Smooth muscle cell (in vitro differentiated cells): ENCODE results near the gene POC1B. TPM values are rescaled to one million over a fixed set of nuclear protein-coding genes. Genes with fewer than 3 reads are reported as not detected.

Source experiments
- DNase-seq: peaks from one replicate; lab custom pipeline; 2025; ENCODE audit not compliant: unreplicated experiment; lab: John Stamatoyannopoulos, UW
- H2AFZ ChIP-seq: fragments of 200-600 bp; sonication (generic); 2 replicates; pipeline ENCODE4 v1.6.0; 2016; ENCODE audit warnings: antibody characterized with exemption, low read depth, mild to moderate bottlenecking
- H3F3A ChIP-seq: fragments of 200-600 bp; sonication (generic); 2 replicates; pipeline ENCODE4 v1.6.0; 2017; ENCODE audit warnings: antibody characterized with exemption, low read depth
- H3K27ac ChIP-seq: fragments of 200-600 bp; sonication (generic); 2 replicates; pipeline ENCODE4 v1.5.1; 2016; ENCODE audit warnings: low read depth, mild to moderate bottlenecking
- H3K27me3 ChIP-seq: fragments of 200-600 bp; sonication (generic); 2 replicates; pipeline ENCODE4 v1.6.1; 2016; ENCODE audit warnings: low read depth, mild to moderate bottlenecking
- H3K36me3 ChIP-seq: fragments of 200-600 bp; sonication (generic); 2 replicates; pipeline ENCODE4 v1.5.1; 2016; ENCODE audit warnings: low read depth
- H3K4me1 ChIP-seq: fragments of 200-600 bp; sonication (generic); 2 replicates; pipeline ENCODE4 v1.5.1; 2016; ENCODE audit warnings: low read depth
- H3K4me2 ChIP-seq: fragments of 200-600 bp; sonication (generic); 2 replicates; pipeline ENCODE4 v1.6.0; 2016; ENCODE audit warnings: mild to moderate bottlenecking
- H3K4me3 ChIP-seq: fragments of 200-600 bp; sonication (generic); 2 replicates; pipeline ENCODE4 v1.5.1; 2016; ENCODE audit warnings: mild to moderate bottlenecking
- H3K79me2 ChIP-seq: fragments of 200-600 bp; sonication (generic); 2 replicates; pipeline ENCODE4 v1.6.0; 2016; ENCODE audit warnings: low read depth, mild to moderate bottlenecking
- H3K9ac ChIP-seq: fragments of 200-600 bp; sonication (generic); 2 replicates; pipeline ENCODE4 v1.6.0; 2016; ENCODE audit warnings: low read depth
- H3K9me3 ChIP-seq: fragments of 200-600 bp; sonication (generic); replicated peaks from 2 replicates; pipeline ENCODE4 v1.5.1; 2016; ENCODE audit warnings: low read depth
- H4K20me1 ChIP-seq: fragments of 200-600 bp; sonication (generic); 2 replicates; pipeline ENCODE4 v1.6.0; 2016; ENCODE audit warnings: low read depth
- CTCF ChIP-seq: fragments of 200-600 bp; sonication (generic); IDR thresholded peaks from 2 replicates; pipeline ENCODE4 v1.5.1; 2017; ENCODE audit warnings: borderline replicate concordance, mild to moderate bottlenecking, antibody characterized with exemption; ENCODE audit not compliant: insufficient read depth, poor library complexity, severe bottlenecking
- WGBS: methylation state at CpG from one replicate; pipeline ENCODE4 v1.1.7; 2016; ENCODE audit warnings: low lambda C conversion rate; 5-methylcytosine and 5-hydroxymethylcytosine counted together
- polyA plus RNA-seq: library from polyadenylated mRNA; unstranded; fragments of >200 nt; fragmentation: Nextera tagmentation; extraction: Ambion mirVana; gene quantifications from 2 replicates; pipeline ENCODE4 v1.2.1, GENCODE V29; 2016
- total RNA-seq: library from RNA; depleted of rRNA; stranded (reverse); fragments of >200 nt; gene quantifications from 2 replicates; pipeline ENCODE4 v1.2.3, GENCODE V29; 2014

POC1B gene
- total and polyA plus RNA-seq, 2 experiments from 2014 or later, result 9.1 to 13.3 TPM

DNA sequence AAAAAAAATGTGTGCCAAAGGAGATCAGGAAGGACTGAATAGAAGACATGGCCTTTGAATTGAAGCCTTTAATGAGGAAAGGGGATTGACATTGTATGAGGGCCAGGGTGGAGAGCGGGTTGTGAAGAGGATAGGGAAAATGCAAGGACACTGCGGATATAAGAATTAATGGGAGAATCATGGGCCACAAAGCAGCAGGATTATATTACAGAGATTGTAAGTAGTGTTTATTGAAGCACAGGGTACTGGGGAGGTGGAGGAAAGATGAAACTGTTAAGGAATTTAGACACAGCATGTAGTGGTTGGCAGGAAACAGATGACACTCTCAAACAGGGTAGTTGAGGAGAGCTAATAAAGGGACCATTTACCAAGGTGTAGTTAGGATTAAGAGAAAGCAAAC, 16.4 kb upstream of the POC1B start:
- no peaks in the 10 kb centered on the region for H3K9me3 ChIP-seq
- peaks cover 17% of the 10 kb centered on the region for H3K4me1 ChIP-seq
- no peaks in the 10 kb centered on the region for H3K36me3 ChIP-seq
- no peaks in the 10 kb centered on the region for H4K20me1 ChIP-seq
- no peak for DNase-seq
- H3F3A ChIP-seq, result peaks cover 11% of the 10 kb centered on the region
- H3K27ac ChIP-seq, result no peak overlapping the region
- H2AFZ ChIP-seq, result no peak overlapping the region
- 95% methylated on average over 2 of the region's 2 CpGs for WGBS
- no peak for TF ChIP-seq CTCF
- H3K79me2 ChIP-seq, result no peaks in the 10 kb centered on the region
- H3K27me3 ChIP-seq, result no peaks in the 10 kb centered on the region
- no peak overlapping the region for H3K9ac ChIP-seq
- H3K4me2 ChIP-seq, result no peak overlapping the region
- H3K4me3 ChIP-seq, result no peak overlapping the region

GRCh38 chr12:89540586-89540985, 14.7 kb upstream of the POC1B start:
- 29% methylated on average over 3 of the region's 3 CpGs for WGBS
- H4K20me1 ChIP-seq, result no peaks in the 10 kb centered on the region
- no peak overlapping the region for H3K27ac ChIP-seq

GRCh38 chr12:89539426-89540223, 13.8 kb upstream of the POC1B start:
- Histone ChIP-seq H3K4me2 (no peak overlapping the region), H3K27ac (no peak overlapping the region), H3K36me3 (no peaks in the 10 kb centered on the region), H3K27me3 (no peaks in the 10 kb centered on the region), H4K20me1 (no peaks in the 10 kb centered on the region), H3K4me3 (no peak overlapping the region), H3F3A (no peaks in the 10 kb centered on the region), H3K9me3 (no peaks in the 10 kb centered on the region), H3K4me1 (peaks cover 9% of the 10 kb centered on the region), H3K79me2 (no peaks in the 10 kb centered on the region), H3K9ac (no peak overlapping the region), H2AFZ (no peak overlapping the region)
- no peak for DNase-seq
- 60% methylated on average over 5 of the region's 5 CpGs for WGBS
- TF ChIP-seq CTCF, result no peak

More at GRCh38 chr12:89540586-89540985, 14.7 kb upstream of the POC1B start:
- Histone ChIP-seq H3K36me3 (no peaks in the 10 kb centered on the region), H2AFZ (no peak overlapping the region), H3K4me3 (no peak overlapping the region), H3K9me3 (no peaks in the 10 kb centered on the region), H3K4me1 (peaks cover 17% of the 10 kb centered on the region), H3K4me2 (no peak overlapping the region), H3F3A (peaks cover 7% of the 10 kb centered on the region), H3K79me2 (no peaks in the 10 kb centered on the region), H3K9ac (no peak overlapping the region), H3K27me3 (no peaks in the 10 kb centered on the region)
- no peak for TF ChIP-seq CTCF
- DNase-seq, result no peak

DNA sequence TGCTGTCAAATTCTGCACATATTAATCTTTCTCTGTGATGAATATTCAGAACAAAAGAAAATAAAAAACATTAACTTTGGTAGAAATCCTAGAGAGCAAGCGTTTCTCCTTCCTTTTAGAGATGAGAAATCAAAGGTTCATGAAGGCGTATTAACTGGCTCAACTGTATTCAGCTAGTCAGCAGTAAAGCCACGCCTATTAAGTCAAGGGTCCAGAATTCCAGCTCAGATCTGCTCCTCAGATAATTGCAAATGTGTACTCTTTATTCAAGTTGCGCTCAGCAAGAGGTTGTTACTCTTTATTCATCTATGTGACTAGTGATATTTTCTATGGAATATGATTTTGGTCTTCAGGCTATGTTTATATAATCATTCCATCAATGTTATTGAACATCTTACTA, 13.1 kb upstream of the POC1B start:
- H3F3A ChIP-seq, result no peaks in the 10 kb centered on the region
- TF ChIP-seq CTCF, result no peak
- no peak overlapping the region for H3K27ac ChIP-seq
- H3K27me3 ChIP-seq, result no peaks in the 10 kb centered on the region
- no peak overlapping the region for H3K4me2 ChIP-seq
- H3K79me2 ChIP-seq, result no peaks in the 10 kb centered on the region
- H3K36me3 ChIP-seq, result no peaks in the 10 kb centered on the region
- no peak overlapping the region for H3K4me3 ChIP-seq
- peaks cover 1% of the 10 kb centered on the region for H4K20me1 ChIP-seq
- no peak overlapping the region for H3K9ac ChIP-seq
- WGBS, result 93% methylated on average over 4 of the region's 4 CpGs
- H3K4me1 ChIP-seq, result peaks cover 2% of the 10 kb centered on the region
- no peak overlapping the region for H2AFZ ChIP-seq
- no peak for DNase-seq
- H3K9me3 ChIP-seq, result no peaks in the 10 kb centered on the region
